22Rv1 (cell line): ENCODE results near the gene KIF5B.

ENCODE experiments used
- ZFX ChIP-seq: fragments of 450-650 bp; IDR thresholded peaks from 2 replicates; pipeline ENCODE4 v1.6.1; 2017; ENCODE audit warnings: antibody characterized with exemption, borderline replicate concordance
- TF ChIP-seq, protein P1 (sequence below): fragments of 450-650 bp; IDR thresholded peaks from 2 replicates; pipeline ENCODE4 v1.5.1; 2017; ENCODE audit warnings: mild to moderate bottlenecking

DNA sequence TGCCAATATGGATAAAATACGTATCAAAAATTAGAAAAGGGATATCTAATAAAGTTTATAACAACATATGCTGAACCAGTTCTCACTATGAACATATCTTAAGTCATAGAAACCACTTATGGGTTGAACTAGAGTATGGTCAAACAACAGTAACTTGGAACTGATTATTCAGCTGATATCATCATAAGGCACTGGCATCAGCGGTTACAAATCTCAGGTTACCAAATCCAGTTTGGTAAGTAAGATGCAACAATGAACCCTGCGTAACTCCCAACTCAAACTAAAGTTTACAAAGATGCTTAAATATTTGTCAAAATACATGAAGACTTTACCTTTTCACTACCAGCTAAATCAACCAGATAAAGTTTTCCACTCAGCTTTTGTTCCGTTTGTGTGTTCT is 19.3 kb downstream of the KIF5B start:
- TF ChIP-seq, protein P1, sequence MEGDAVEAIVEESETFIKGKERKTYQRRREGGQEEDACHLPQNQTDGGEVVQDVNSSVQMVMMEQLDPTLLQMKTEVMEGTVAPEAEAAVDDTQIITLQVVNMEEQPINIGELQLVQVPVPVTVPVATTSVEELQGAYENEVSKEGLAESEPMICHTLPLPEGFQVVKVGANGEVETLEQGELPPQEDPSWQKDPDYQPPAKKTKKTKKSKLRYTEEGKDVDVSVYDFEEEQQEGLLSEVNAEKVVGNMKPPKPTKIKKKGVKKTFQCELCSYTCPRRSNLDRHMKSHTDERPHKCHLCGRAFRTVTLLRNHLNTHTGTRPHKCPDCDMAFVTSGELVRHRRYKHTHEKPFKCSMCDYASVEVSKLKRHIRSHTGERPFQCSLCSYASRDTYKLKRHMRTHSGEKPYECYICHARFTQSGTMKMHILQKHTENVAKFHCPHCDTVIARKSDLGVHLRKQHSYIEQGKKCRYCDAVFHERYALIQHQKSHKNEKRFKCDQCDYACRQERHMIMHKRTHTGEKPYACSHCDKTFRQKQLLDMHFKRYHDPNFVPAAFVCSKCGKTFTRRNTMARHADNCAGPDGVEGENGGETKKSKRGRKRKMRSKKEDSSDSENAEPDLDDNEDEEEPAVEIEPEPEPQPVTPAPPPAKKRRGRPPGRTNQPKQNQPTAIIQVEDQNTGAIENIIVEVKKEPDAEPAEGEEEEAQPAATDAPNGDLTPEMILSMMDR, result no peak
- no peak for TF ChIP-seq ZFX
